Neural crest cell (in vitro differentiated cells): ENCODE data around the gene LSR. TPM values are rescaled to one million over a fixed set of nuclear protein-coding genes. Genes with fewer than 3 reads are reported as not detected.

ENCODE experiments used
- DNase-seq: peaks from one replicate; pipeline ENCODE4 v3.0.0; 2021; ENCODE audit warnings: low read depth, mixed read lengths, low spot score
- H3K27ac Mint-ChIP-seq: one replicate; pipeline ENCODE4 v1.8.0; 2021; ENCODE audit warnings: mild to moderate bottlenecking, mixed read lengths; ENCODE audit not compliant: unreplicated experiment
- H3K27me3 Mint-ChIP-seq: 2 replicates; pipeline ENCODE4 v1.8.0; 2021; ENCODE audit warnings: low read depth, mild to moderate bottlenecking, mixed read lengths
- H3K36me3 Mint-ChIP-seq: 2 replicates; pipeline ENCODE4 v1.8.0; 2021; ENCODE audit warnings: low read depth, mild to moderate bottlenecking, mixed read lengths
- H3K4me1 Mint-ChIP-seq: 2 replicates; pipeline ENCODE4 v1.8.0; 2021; ENCODE audit warnings: mixed read lengths
- H3K4me3 Mint-ChIP-seq: one replicate; pipeline ENCODE4 v1.8.0; 2021; ENCODE audit warnings: mild to moderate bottlenecking, mixed read lengths
- H3K9me3 Mint-ChIP-seq: 2 replicates; pipeline ENCODE4 v1.8.0; 2021; ENCODE audit warnings: mixed read lengths
- total RNA-seq: library from RNA; stranded (reverse); gene quantifications from 2 replicates; pipeline ENCODE4 v1.2.1, GENCODE V29; 2021
- TF ChIP-seq, protein P1 (sequence below): fragments of 200-600 bp; sonication (generic); conservative IDR thresholded peaks from 2 replicates; pipeline ENCODE4 v1.5.0; 2021; ENCODE audit warnings: antibody characterized with exemption, mild to moderate bottlenecking

The LSR gene
- total RNA-seq, 1 donor from 2014 or later, result 3.5 TPM

DNA sequence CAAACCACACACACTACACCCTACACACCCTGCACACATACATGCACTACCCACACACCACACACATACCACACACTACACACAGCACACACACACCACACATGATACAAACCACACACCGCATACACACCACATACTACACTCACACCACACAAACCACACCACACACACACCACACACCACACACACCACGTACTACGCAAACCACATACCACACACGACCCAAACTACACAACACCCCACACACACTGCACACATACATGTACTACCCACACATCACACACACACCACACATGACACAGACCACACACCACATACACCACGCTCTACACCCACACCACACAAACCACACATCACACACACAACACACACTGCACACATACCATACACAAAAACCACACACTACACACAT is 49.8 kb downstream of the LSR start:
- DNase-seq, result no peak
- Mint-ChIP-seq H3K36me3 (no peaks in the 10 kb centered on the region), H3K9me3 (no peaks in the 10 kb centered on the region), H3K4me1 (no peaks in the 10 kb centered on the region), H3K27me3 (peaks cover 3% of the 10 kb centered on the region), H3K4me3 (no peak overlapping the region), H3K27ac (no peak overlapping the region)
- TF ChIP-seq, protein P1, sequence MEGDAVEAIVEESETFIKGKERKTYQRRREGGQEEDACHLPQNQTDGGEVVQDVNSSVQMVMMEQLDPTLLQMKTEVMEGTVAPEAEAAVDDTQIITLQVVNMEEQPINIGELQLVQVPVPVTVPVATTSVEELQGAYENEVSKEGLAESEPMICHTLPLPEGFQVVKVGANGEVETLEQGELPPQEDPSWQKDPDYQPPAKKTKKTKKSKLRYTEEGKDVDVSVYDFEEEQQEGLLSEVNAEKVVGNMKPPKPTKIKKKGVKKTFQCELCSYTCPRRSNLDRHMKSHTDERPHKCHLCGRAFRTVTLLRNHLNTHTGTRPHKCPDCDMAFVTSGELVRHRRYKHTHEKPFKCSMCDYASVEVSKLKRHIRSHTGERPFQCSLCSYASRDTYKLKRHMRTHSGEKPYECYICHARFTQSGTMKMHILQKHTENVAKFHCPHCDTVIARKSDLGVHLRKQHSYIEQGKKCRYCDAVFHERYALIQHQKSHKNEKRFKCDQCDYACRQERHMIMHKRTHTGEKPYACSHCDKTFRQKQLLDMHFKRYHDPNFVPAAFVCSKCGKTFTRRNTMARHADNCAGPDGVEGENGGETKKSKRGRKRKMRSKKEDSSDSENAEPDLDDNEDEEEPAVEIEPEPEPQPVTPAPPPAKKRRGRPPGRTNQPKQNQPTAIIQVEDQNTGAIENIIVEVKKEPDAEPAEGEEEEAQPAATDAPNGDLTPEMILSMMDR, result no peak

DNA sequence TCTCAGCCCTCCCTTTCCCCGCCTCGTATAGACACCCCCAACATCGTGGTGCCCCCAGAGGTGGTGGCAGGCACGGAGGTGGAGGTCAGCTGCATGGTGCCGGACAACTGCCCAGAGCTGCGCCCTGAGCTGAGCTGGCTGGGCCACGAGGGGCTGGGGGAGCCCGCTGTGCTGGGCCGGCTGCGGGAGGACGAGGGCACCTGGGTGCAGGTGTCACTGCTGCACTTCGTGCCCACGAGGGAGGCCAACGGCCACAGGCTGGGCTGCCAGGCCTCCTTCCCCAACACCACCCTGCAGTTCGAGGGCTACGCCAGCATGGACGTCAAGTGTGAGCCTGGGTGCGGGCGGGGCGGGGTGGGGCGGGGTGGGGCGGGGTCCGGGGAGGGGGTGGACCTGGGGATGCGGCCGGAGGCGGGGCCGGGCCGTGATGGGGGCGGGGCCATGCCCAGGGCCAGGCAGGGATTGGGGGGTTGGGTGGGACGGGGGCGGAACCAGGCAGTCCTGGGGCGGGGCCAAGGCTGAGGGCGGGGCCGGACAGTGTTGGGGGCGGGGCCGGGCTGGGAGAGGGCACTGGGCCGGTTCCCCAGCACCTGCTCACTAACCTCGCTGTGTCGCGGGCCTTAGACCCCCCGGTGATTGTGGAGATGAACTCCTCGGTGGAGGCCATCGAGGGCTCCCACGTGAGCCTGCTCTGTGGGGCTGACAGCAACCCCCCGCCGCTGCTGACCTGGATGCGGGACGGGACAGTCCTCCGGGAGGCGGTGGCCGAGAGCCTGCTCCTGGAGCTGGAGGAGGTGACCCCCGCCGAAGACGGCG is 50.9 kb downstream of the LSR start:
- no peaks in the 10 kb centered on the region for H3K27me3 Mint-ChIP-seq
- no peaks in the 10 kb centered on the region for H3K4me1 Mint-ChIP-seq
- no peaks in the 10 kb centered on the region for H3K9me3 Mint-ChIP-seq
- no peak for DNase-seq
- no peak overlapping the region for H3K4me3 Mint-ChIP-seq
- no peak overlapping the region for H3K27ac Mint-ChIP-seq
- TF ChIP-seq, protein P1, result no peak
- no peaks in the 10 kb centered on the region for H3K36me3 Mint-ChIP-seq

DNA sequence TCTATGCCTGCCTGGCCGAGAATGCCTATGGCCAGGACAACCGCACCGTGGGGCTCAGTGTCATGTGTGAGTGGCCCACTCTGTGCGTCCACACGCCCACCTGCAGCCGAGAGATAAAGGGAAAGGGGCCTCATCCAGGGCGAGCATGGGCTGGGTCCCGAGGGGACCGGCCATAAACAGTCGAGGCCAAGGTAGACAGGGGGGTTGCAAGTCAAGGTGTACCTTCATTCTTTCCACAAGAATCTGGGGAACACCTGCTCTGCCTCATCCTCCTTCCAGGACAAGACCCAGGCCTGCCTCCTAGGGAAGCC is 51.5 kb downstream of the LSR start:
- no peaks in the 10 kb centered on the region for H3K9me3 Mint-ChIP-seq
- H3K27ac Mint-ChIP-seq, result no peak overlapping the region
- no peak overlapping the region for H3K4me3 Mint-ChIP-seq
- TF ChIP-seq, protein P1, result no peak
- DNase-seq, result no peak
- H3K36me3 Mint-ChIP-seq, result no peaks in the 10 kb centered on the region
- H3K4me1 Mint-ChIP-seq, result no peaks in the 10 kb centered on the region
- H3K27me3 Mint-ChIP-seq, result no peaks in the 10 kb centered on the region

DNA sequence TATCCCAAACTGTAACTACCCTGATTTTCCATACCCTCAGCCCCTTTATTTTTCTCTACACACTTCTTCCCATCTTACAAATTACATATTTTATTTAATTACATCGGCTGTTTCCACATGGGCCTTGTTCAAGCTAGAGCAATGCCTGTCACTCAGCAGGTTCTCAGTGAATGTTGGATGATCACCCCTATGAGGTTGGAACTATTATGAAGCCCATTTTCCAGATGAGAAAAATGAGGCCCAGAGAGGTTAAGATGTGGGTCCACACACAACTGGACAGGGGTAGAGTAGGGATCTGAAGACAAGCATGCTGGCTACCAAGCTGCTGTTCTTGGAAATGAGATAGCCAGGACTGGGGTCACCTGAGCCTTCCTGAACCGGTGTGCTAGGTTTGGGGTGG is 53.2 kb downstream of the LSR start:
- TF ChIP-seq, protein P1, result no peak
- Mint-ChIP-seq H3K9me3 (no peaks in the 10 kb centered on the region), H3K27me3 (no peaks in the 10 kb centered on the region), H3K36me3 (no peaks in the 10 kb centered on the region), H3K4me1 (no peaks in the 10 kb centered on the region), H3K4me3 (no peak overlapping the region), H3K27ac (no peak overlapping the region)
- DNase-seq, result no peak

DNA sequence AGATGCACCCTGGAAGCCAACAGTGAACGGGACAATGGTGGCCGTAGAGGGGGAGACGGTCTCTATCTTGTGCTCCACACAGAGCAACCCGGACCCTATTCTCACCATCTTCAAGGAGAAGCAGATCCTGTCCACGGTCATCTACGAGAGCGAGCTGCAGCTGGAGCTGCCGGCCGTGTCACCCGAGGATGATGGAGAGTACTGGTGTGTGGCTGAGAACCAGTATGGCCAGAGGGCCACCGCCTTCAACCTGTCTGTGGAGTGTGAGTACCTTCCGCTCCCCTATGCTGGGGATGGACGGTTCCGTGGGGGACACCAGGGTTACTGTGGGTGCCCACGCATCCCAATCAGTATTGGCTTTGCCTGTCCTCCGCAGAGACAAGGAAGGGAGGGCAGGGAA is 53.6 kb downstream of the LSR start:
- H3K4me1 Mint-ChIP-seq, result no peaks in the 10 kb centered on the region

More for the DNA sequence above, 53.6 kb downstream of the LSR start:
- TF ChIP-seq, protein P1, result no peak
- no peak overlapping the region for H3K4me3 Mint-ChIP-seq
- H3K9me3 Mint-ChIP-seq, result no peaks in the 10 kb centered on the region
- H3K27me3 Mint-ChIP-seq, result no peaks in the 10 kb centered on the region
- H3K36me3 Mint-ChIP-seq, result no peaks in the 10 kb centered on the region
- H3K27ac Mint-ChIP-seq, result no peak overlapping the region
- no peak for DNase-seq
